Thymus (tissue), 11 donors: ENCODE data around the gene PITX2. TPM values are rescaled to one million over a fixed set of nuclear protein-coding genes. Genes with fewer than 3 reads are reported as not detected.

Experiments
- DNase-seq, 9 donors: peaks; one replicate each; pipeline ENCODE4 v3.0.0-alpha.2; 2013; ENCODE audit warnings: low spot score in 9 of 9, low read depth in 6 of 9, missing footprints in 1 of 9
- H3K27ac ChIP-seq, 2 donors: one replicate each; pipeline ENCODE4 v1.5.1; 2013; ENCODE audit warnings: control low read depth in 1 of 2, low read depth in 1 of 2, low read length in 1 of 2, mild to moderate bottlenecking in 1 of 2, moderate library complexity in 1 of 2
- H3K27me3 ChIP-seq, 2 donors: one replicate each; pipeline ENCODE4 v1.5.1; 2013; ENCODE audit warnings: low read length in 1 of 2; ENCODE audit not compliant: control insufficient read depth in 2 of 2, insufficient read depth in 1 of 2
- H3K36me3 ChIP-seq, 2 donors: one replicate each; pipeline ENCODE4 v1.5.1; 2013; ENCODE audit warnings: low read length in 1 of 2, mild to moderate bottlenecking in 1 of 2, moderate library complexity in 1 of 2; ENCODE audit not compliant: control insufficient read depth in 2 of 2, insufficient read depth in 2 of 2
- H3K4me1 ChIP-seq, 2 donors: one replicate each; pipeline ENCODE4 v1.5.1; 2013; ENCODE audit warnings: low read length in 2 of 2; ENCODE audit not compliant: control insufficient read depth in 2 of 2, insufficient read depth in 2 of 2
- H3K4me3 ChIP-seq, 2 donors: one replicate each; pipeline ENCODE4 v1.5.1; 2013; ENCODE audit warnings: low read length in 2 of 2, control low read depth in 1 of 2, mild to moderate bottlenecking in 1 of 2
- H3K9me3 ChIP-seq, 2 donors: one replicate each; pipeline ENCODE4 v1.5.1; 2013; ENCODE audit warnings: low read length in 1 of 2, mild to moderate bottlenecking in 1 of 2; ENCODE audit not compliant: control insufficient read depth in 2 of 2, insufficient read depth in 1 of 2
- WGBS: extraction: QIAGEN DNeasy Blood & Tissue Kit; methylation state at CpG from one replicate; pipeline ENCODE4 v1.1.7; 2013; 5-methylcytosine and 5-hydroxymethylcytosine counted together
- polyA plus RNA-seq: library from polyadenylated mRNA; stranded (reverse); fragments of 200-250 nt; gene quantifications from one replicate; pipeline ENCODE4 v1.2.3, GENCODE V29; 2013
- total RNA-seq: library from RNA; stranded (reverse); fragments of 120-200 nt; gene quantifications from one replicate; pipeline ENCODE4 v1.2.4, GENCODE V29; 2013
- donor health status: healthy.

PITX2 gene
- total and polyA plus RNA-seq, 2 donors: 0.33 to 0.39 TPM

GRCh38 chr4:110614976-110615352, 7.9 kb downstream of the PITX2 start:
- no peak for DNase-seq
- H3K36me3 ChIP-seq: no peaks in the 10 kb centered on the region
- H3K4me3 ChIP-seq: no peak overlapping the region
- no peaks in the 10 kb centered on the region for H3K4me1 ChIP-seq
- H3K9me3 ChIP-seq: peaks cover 0 to 14% of the 10 kb centered on the region in 2 donors
- WGBS: 15% methylated on average over 19 of the region's 19 CpGs
- no peak overlapping the region for H3K27ac ChIP-seq
- peaks cover 85 to 100% of the 10 kb centered on the region in 2 donors for H3K27me3 ChIP-seq

- Histone ChIP-seq H3K36me3 (no peaks in the 10 kb centered on the region), H3K4me1 (no peaks in the 10 kb centered on the region), H3K9me3 (peaks cover 0 to 14% of the 10 kb centered on the region in 2 donors), H3K27ac (no peak overlapping the region), H3K27me3 (peaks cover 84 to 100% of the 10 kb centered on the region in 2 donors), H3K4me3 (no peak overlapping the region)
- 18% methylated on average over 27 of the region's 27 CpGs for WGBS
- no peak for DNase-seq
Observed at GRCh38 chr4:110614173-110614963, 8.5 kb downstream of the PITX2 start.

- Histone ChIP-seq H3K36me3 (no peaks in the 10 kb centered on the region), H3K4me3 (no peak overlapping the region), H3K4me1 (no peaks in the 10 kb centered on the region), H3K27me3 (peaks cover 79 to 100% of the 10 kb centered on the region in 2 donors), H3K9me3 (peaks cover 0 to 13% of the 10 kb centered on the region in 2 donors), H3K27ac (no peak overlapping the region)
- WGBS: 15% methylated on average over 3 of the region's 3 CpGs
- DNase-seq: no peak
Observed at GRCh38 chr4:110613745-110614144, 9.1 kb downstream of the PITX2 start.

- Histone ChIP-seq H3K4me1 (no peaks in the 10 kb centered on the region), H3K4me3 (no peak overlapping the region), H3K9me3 (peaks cover 0 to 8% of the 10 kb centered on the region in 2 donors), H3K27me3 (peaks cover 71 to 95% of the 10 kb centered on the region in 2 donors), H3K36me3 (no peaks in the 10 kb centered on the region), H3K27ac (no peak overlapping the region)
- no peak for DNase-seq
- whole genome bisulfite sequencing: 13% methylated on average over 23 of the region's 23 CpGs
Observed at GRCh38 chr4:110612631-110613269, 10.1 kb downstream of the PITX2 start.

- DNase-seq: no peak
- H3K27ac ChIP-seq: no peak overlapping the region
- H3K4me3 ChIP-seq: no peak overlapping the region
- no peaks in the 10 kb centered on the region for H3K36me3 ChIP-seq
- 15% methylated on average over 30 of the region's 30 CpGs for WGBS
- no peaks in the 10 kb centered on the region for H3K4me1 ChIP-seq
- peaks cover 67 to 87% of the 10 kb centered on the region in 2 donors for H3K27me3 ChIP-seq
- peaks cover 0 to 8% of the 10 kb centered on the region in 2 donors for H3K9me3 ChIP-seq
Observed at GRCh38 chr4:110611968-110612447, 10.9 kb downstream of the PITX2 start.

- no peaks in the 10 kb centered on the region for H3K36me3 ChIP-seq
- H3K4me1 ChIP-seq: no peaks in the 10 kb centered on the region
- H3K27ac ChIP-seq: no peak overlapping the region
- no peak overlapping the region for H3K4me3 ChIP-seq
- 7% methylated on average over 54 of the region's 54 CpGs for WGBS
- H3K9me3 ChIP-seq: peaks cover 0 to 8% of the 10 kb centered on the region in 2 donors
- H3K27me3 ChIP-seq: peaks cover 60 to 79% of the 10 kb centered on the region in 2 donors
- DNase-seq: no peak
Observed at GRCh38 chr4:110610940-110611831, 11.7 kb downstream of the PITX2 start.

GRCh38 chr4:110610620-110610939, 12.3 kb downstream of the PITX2 start:
- no peaks in the 10 kb centered on the region for H3K36me3 ChIP-seq

GRCh38 chr4:110609044-110609750, 13.7 kb downstream of the PITX2 start:
- Histone ChIP-seq H3K27ac (no peak overlapping the region), H3K4me3 (no peak overlapping the region), H3K4me1 (no peaks in the 10 kb centered on the region), H3K9me3 (no peaks in the 10 kb centered on the region), H3K36me3 (no peaks in the 10 kb centered on the region), H3K27me3 (peaks cover 40 to 59% of the 10 kb centered on the region in 2 donors)
- DNase-seq: no peak
- WGBS: 32% methylated on average over 6 of the region's 6 CpGs

More at GRCh38 chr4:110610620-110610939, 12.3 kb downstream of the PITX2 start:
- Histone ChIP-seq H3K27me3 (peaks cover 54 to 73% of the 10 kb centered on the region in 2 donors), H3K27ac (no peak overlapping the region), H3K4me3 (no peak overlapping the region), H3K9me3 (peaks cover 0 to 6% of the 10 kb centered on the region in 2 donors), H3K4me1 (no peaks in the 10 kb centered on the region)
- WGBS: 9% methylated on average over 20 of the region's 20 CpGs
- no peak for DNase-seq
